Measurements from ENCODE around the gene MGP.

- no peak for TF ChIP-seq POLR2A (IDR thresholded peaks at IDR 0.05)
- TF ChIP-seq, protein P1, sequence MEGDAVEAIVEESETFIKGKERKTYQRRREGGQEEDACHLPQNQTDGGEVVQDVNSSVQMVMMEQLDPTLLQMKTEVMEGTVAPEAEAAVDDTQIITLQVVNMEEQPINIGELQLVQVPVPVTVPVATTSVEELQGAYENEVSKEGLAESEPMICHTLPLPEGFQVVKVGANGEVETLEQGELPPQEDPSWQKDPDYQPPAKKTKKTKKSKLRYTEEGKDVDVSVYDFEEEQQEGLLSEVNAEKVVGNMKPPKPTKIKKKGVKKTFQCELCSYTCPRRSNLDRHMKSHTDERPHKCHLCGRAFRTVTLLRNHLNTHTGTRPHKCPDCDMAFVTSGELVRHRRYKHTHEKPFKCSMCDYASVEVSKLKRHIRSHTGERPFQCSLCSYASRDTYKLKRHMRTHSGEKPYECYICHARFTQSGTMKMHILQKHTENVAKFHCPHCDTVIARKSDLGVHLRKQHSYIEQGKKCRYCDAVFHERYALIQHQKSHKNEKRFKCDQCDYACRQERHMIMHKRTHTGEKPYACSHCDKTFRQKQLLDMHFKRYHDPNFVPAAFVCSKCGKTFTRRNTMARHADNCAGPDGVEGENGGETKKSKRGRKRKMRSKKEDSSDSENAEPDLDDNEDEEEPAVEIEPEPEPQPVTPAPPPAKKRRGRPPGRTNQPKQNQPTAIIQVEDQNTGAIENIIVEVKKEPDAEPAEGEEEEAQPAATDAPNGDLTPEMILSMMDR (IDR thresholded peaks at IDR 0.05), result no peak
Observed at GRCh38 chr12:14852880-14853279, 32.8 kb downstream of the MGP start.
